ENCODE data around the gene ABCF1. TPM values are rescaled to one million over a fixed set of nuclear protein-coding genes. Genes with fewer than 3 reads are reported as not detected.

ABCF1 gene
- total and polyA plus RNA-seq, 2 of the 8 experiments (the other 6 are each of a cell fraction or from before 2014, with no cell fraction given): 48.8 to 123 TPM

DNA sequence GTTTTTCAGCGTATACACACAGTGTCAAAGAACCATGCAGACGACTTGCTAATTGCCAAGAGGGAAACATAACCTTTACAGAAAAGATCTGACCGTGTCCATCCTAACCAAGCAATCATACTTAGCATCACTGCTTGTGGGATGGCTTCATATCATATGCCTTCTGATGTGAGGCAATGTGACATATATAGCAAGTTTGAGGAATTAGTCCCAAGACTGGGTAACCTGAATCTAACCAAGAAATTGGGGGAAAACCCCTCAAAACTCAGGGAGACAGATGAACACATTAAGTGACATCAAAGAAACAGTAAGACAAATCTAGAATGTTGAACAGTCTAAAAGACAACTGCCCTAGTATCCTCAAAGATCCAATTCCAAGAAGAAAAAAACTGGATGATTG is 33.3 kb upstream of the ABCF1 start:
- Histone ChIP-seq H4K91ac (replicated peaks; ENCODE audit: insufficient read length, low read length) (no peak overlapping the region), H2AK5ac (ENCODE audit: low read depth, low read length) (no peak overlapping the region), H4K20me1 (replicated peaks in 1 of 2; ENCODE audit: control insufficient read depth in 1 of 2, insufficient read depth in 2 of 2, low read length in 2 of 2) (no peaks in the 10 kb centered on the region), H3K18ac (ENCODE audit: extremely low read depth, low read length) (no peak overlapping the region), H3K27ac (ENCODE audit: low read depth, low read length) (no peak overlapping the region), H3K23ac (ENCODE audit: insufficient read length) (no peak overlapping the region), H3K23me2 (ENCODE audit: low read depth, low read length) (no peaks in the 10 kb centered on the region), H3K4ac (replicated peaks; ENCODE audit: insufficient read length, low read depth, low read length) (no peak overlapping the region), H2AFZ (ENCODE audit: low read length) (no peak overlapping the region), H3K4me2 (ENCODE audit: insufficient read depth in 1 of 2, low read depth in 2 of 2, low read length in 2 of 2) (no peak overlapping the region), H3K9me3 (ENCODE audit: insufficient read depth in 2 of 2, low read depth in 1 of 2, low read length in 1 of 2) (no peaks in the 10 kb centered on the region), H3K56ac (replicated peaks; ENCODE audit: insufficient read length, low read depth, low read length) (no peak overlapping the region), H3K4me1 (replicated peaks in 1 of 4; ENCODE audit: control insufficient read depth in 3 of 4, insufficient read depth in 4 of 4, low read length in 3 of 4) (no peaks in the 10 kb centered on the region), H3K79me2 (ENCODE audit: control insufficient read depth in 1 of 2, insufficient read depth in 2 of 2, low read length in 2 of 2) (no peaks in the 10 kb centered on the region), H3K27me3 (replicated peaks in 1 of 4; ENCODE audit: control insufficient read depth in 3 of 4, extremely low read depth in 1 of 4, insufficient read depth in 3 of 4, low read length in 3 of 4) (no peaks in the 10 kb centered on the region), H2BK12ac (ENCODE audit: low read depth, low read length) (no peak overlapping the region), H3K36me3 (ENCODE audit: control insufficient read depth in 2 of 4, insufficient read depth in 4 of 4, low read length in 3 of 4) (no peaks in the 10 kb centered on the region), H2BK120ac (replicated peaks; ENCODE audit: low read depth, low read length) (no peak overlapping the region), H4K8ac (ENCODE audit: extremely low read depth, insufficient read depth, low read length) (no peak overlapping the region), H4K5ac (ENCODE audit: insufficient read length, low read depth, low read length) (no peak overlapping the region), H2BK15ac (ENCODE audit: low read length) (no peak overlapping the region), H3K9ac (replicated peaks in 1 of 4; ENCODE audit: extremely low read depth in 1 of 4, low read depth in 3 of 4, low read length in 3 of 4) (no peak overlapping the region), H2BK20ac (ENCODE audit: low read length) (no peak overlapping the region), H2BK5ac (ENCODE audit: low read depth, low read length) (no peak overlapping the region), H3K4me3 (ENCODE audit: extremely low read depth in 1 of 4, insufficient read depth in 2 of 4, low read depth in 3 of 4, low read length in 4 of 4) (no peak overlapping the region), H3K14ac (ENCODE audit: insufficient read length) (no peak overlapping the region), H3K79me1 (ENCODE audit: low read depth, low read length) (no peaks in the 10 kb centered on the region)
- DNase-seq (ENCODE audit: low read depth in 1 of 2, low spot score in 2 of 2) (no peak), FAIRE-seq (no peak)
- WGBS, 2 experiments (ENCODE audit: extremely low coverage in 1 of 2, insufficient coverage in 1 of 2, insufficient read length in 1 of 2, insufficient replicate concordance in 2 of 2, low coverage in 1 of 2, low lambda C conversion rate in 2 of 2, missing lambda C conversion rate in 1 of 2): 87% methylated on average over 3 of the region's 3 CpGs; no CpG with 5 or more reads in 1 of the 2 experiments
- ChIA-PET POLR2A (ENCODE audit: partially characterized antibody) (no interaction called here), CTCF (ENCODE audit: partially characterized antibody) (interaction anchor here (1.3 to 20.8 kb wide), 5 partner anchors 35 to 87 kb away, joined by 4 to 326 read pairs (median 6); no protein-coding TSS in a partner anchor)
- TF ChIP-seq SP4 (IDR thresholded peaks at IDR 0.05; ENCODE audit: low read length) (no peak), POLR2A (IDR thresholded peaks at IDR 0.05; ENCODE audit: control extremely low read depth in 1 of 2, low read depth in 2 of 2, low read length in 2 of 2) (no peak), SIRT6 (IDR thresholded peaks at IDR 0.05; ENCODE audit: low read length) (no peak)
